ENCODE data around the gene SPATA22.
"Not testable (repeated sequence)": the region's sequence is repeated elsewhere in the genome, so short reads cannot be mapped to it uniquely, and the experiment has no call there.

SPATA22 gene

DNA sequence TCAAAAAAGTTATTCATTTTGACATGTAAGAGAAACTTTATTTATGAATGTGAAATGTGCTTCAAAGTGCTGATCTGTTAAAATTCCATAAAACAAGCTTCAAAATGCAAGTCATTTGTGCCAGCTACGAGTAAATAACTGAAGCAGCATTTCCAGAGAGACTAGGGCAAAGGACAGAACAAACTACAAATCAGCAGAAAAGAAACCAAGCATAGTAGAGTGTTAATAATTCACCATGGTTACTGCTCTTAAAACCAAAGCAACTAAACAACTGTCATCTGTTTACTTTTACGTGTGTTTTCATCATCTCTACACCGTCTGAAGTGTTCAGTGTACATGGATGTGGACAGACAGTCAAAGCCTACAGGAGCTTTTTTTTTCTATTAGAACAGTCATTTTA lies 2.6 kb upstream of the SPATA22 start:
- peak; percentile 8 for DNase-seq (ENCODE audit: low spot score)

DNA sequence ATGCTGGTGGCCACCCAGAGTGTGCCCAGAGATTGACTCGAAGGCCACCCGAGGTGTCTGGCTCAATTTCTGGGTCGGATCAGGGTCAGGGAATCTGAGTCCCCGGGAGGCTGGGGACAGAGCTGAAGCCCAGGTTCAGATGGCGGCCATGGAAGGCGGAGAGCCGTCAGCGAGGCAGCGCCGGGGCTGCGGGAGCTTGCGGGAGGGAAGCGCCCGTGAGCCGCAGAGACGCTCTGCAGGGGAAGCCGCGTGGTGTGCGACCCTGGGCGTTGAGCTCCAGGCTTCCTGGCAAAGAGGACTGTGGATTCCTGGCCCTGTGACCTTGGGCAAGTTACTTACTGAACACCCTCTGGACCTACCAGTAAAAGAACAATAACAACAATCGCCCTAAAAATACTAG lies 518 bp upstream of the SPATA22 start:
- DNase-seq (ENCODE audit: low spot score): no peak

DNA sequence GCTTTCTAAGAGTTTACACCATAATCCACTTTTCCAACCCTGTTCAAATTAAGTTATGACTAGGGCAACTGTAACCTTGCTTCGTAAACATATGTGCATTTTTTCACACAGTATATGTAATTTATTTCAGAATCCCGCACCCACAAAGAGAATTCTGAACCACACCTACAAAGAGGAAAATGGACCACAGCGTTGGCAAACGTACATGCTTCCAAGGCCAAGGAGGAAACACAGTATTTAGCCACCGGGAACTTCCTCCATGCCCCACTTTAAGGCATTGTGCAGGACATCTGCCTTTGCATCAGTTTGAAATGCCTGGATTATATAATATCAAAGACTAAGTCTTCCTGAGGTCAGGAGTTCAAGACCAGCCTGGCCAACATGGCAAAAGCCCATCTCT lies 2.1 kb downstream of the SPATA22 start:
- DNase-seq (ENCODE audit: low spot score): no peak

DNA sequence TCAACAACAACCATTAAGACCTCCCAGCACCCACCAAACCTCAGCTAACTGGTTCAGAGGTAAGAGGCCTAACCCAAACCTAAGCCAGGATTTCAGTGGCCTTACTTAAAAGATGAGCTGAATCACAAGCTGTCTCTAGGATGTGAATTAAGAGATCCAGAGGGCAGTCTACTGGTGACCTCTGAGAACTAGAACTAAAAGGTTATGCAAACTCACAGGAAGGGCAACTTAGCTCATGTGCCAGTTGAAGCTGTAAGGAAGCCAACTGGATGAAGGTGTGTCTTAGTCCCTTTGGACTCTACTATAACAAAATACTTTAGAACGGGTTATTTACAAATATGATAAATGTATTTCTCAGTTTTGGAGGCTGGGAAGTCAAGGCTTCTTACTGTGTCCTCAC lies 5.3 kb downstream of the SPATA22 start:
- not testable (repeated sequence) for DNase-seq (ENCODE audit: low spot score)

DNA sequence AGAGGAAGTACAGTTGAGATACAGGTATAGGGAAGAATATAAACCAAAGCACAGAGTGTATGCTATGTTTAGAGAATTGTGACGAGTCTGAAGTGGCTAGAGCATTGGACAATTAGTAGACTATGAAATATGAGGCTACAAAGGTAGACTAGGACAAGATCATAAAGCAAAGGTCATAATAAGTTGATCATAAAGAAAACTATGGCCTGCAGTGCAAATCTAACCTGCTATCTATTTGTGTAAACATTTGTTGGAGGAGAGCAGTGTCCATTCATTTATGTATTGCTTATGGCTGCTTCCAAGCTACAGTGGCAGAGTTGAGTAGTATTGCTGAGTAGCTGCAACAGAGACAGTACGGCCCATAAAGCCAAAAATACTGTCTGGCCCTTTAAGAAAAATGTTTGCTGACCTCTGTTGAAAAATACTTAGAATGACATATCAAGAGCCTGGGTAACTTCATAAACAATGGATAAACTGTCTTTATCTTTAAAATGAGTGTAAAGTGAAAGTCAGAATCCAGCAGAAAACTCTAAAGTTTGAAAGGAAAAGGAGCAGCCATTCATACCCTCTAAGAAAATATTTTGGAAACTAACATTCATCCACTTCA lies 23.5 kb downstream of the SPATA22 start:
- no peak for DNase-seq (ENCODE audit: low spot score)

DNA sequence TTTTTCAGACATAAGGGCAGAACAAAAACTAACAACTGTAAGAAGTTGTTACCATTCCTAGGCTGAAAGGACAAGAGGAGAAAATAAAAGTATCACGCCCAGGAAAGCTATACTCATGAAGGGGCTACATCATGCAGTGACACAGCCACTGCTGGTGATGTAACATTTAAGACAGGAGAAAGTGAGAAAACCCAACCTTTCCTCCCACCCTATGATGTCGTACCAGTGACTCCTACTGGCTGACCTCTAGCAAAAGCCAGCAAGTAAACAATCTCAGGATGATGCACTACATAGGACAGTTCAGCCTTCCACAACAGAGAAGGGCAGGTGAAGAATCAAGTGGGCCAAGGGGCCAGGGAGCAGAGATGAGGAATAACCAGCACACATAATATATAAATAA lies 24.0 kb downstream of the SPATA22 start:
- no peak for DNase-seq (ENCODE audit: low spot score)

DNA sequence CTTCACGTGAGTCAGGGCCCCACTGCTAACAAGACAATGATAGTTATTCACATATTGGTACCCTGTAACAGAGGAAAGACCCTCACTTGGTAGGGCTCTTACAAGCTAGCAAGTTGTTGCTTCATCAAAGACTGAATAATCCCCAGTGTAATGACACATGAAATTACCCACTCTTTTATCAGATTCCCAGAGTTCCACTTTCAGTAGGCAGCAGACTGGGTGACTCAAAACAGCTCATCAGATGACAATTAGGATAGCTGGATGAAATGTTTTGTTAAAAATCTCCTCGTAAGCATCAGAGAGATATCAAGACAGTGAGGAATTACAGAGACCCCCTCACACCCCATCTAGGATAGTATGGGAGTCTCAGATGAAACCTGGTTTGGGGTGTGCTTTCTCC lies 31.2 kb downstream of the SPATA22 start:
- DNase-seq (ENCODE audit: low spot score): no peak

DNA sequence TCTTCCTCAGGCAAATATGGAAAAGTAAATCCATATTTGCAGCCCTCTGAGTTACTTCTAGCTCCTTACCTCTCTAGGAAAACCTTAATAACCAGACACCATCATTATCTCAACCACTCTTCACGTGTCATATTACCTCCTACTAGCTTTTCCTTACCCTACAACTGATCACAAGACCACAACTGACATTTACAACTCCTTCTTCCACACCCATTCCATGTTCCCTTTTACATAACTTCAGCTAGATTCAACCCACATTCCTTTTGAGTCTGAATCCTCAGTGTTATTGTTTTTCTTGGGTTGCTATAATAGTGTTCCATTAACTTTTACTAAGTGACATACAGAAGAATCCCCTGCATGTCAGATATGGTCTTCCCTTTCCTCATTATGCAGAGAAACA lies 33.3 kb downstream of the SPATA22 start:
- no peak for DNase-seq (ENCODE audit: low spot score)

DNA sequence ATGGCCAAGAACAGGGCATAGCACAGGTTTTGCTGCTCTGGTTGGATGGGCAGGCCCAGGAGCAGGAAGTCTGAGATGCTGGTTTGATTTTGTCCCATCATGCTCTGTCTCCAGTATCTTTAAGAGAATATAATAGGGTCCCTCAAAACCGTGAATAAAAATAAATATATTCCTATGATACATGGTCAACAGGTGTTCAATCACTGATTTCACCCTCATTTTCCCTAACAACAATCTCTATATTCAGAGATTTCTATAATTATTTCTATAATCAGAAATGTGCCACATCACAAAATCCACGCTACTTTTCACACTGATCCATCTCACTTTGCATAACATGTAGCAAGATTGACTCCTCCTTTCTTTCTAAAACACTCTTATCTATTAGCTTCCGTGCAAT lies 37.9 kb downstream of the SPATA22 start, which contains the start of gene OR1E2:
OR1E2 (minus strand) TSS at position 101 of the 400 bp plus-strand sequence; CDS start at position 101, 0 bp downstream.
- no peak for DNase-seq (ENCODE audit: low spot score)

DNA sequence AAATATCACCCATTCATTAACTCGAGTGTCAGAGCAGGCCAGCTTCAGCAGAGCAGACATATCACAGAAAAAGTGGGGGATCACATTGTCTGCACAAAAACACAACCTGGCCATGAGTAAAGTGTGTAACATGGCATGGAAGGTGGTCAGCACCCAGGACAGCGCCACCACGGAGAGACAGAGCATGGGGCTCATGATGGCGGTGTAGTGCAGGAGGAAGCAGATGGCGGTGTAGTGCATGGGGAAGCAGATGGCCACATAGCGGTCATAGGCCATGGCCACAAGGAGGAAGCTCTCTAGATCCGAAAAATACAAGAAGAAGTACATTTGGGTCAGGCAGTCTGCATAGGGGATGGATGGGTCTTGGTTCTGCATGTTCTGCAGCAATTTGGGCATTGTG lies 38.4 kb downstream of the SPATA22 start:
- DNase-seq (ENCODE audit: low spot score): not testable (repeated sequence)

DNA sequence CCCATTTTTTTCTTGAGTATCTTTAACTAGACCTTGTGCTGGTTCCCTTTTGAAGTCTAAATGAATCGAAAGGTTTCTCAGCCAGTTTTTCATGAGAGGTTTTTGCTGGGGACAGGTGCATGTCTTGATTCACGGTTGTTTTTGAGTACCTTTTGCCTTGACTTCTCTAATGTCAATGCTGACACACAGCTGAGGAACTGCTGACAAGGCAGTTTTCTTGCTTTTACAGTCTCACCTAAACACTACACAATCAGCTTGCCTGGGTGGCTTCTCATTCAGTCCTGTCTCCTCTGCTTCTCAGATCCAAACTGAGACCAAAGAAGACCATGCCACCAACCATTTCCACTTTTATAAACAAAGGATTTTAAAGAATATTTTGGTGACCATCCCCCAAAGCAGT lies 53.4 kb downstream of the SPATA22 start:
- no peak for DNase-seq (ENCODE audit: low spot score)

DNA sequence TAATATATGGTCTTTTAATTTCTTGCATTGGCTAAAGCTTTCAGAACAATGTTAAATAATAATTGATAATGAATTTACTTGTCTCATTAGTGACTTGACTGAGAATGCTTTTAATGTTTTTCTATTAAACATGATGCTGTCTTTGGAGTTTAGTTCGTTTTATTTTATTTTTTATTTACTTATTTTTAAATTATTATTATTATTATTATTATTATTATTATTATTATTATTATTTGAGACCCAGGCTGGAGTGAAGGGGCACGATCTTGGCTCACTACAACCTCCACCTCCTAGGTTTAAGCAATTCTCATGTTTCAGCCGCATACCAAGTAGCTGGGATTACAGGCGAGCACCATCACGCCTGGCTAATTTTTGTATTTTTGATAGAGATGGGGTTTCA lies 56.0 kb downstream of the SPATA22 start:
- no peak for DNase-seq (ENCODE audit: low spot score)

DNA sequence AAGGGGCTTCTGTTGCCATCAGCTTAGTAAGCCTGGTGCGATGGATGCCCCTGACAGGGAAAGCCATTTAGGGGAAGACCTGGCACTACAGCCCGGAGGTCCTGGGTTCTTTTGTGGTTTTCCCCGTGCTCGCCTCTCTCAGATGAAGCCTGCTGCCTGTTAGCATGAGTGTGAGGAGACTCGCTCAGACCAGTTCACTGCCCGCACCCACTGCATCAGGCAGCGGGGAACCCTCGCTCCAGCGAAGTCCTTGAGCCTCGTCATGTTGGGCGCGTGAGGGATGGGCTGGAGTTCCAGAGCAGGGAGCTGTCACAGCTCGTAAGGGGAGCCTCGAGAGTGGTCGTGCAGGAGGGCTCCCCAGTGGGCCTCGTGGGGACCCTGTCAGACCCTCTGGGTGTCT lies 59.4 kb downstream of the SPATA22 start:
- not testable (repeated sequence) for DNase-seq (ENCODE audit: low spot score)

DNA sequence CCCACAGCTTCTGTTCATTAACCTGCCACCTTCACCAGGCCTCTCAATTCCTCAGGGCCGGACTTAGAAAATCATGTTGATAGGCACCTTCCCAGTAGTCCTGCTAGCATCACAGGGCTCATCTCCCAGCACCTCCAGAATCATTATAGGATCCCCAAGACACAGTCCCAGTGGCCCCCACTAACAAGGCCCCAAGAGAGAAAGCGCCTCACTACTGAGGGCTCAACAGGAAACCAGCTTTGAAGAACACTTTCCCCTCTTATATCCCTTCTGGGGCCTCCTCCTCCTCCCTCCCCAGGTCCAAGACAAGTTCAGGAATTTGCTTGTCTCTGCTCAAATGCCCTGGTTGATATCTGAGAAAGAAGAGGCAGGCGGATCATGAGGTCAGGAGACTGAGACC lies 60.5 kb downstream of the SPATA22 start, which contains the start of gene OR3A3:
OR3A3 (plus strand) TSS at position 301 of the 400 bp plus-strand sequence.
- DNase-seq (ENCODE audit: low spot score): no peak

DNA sequence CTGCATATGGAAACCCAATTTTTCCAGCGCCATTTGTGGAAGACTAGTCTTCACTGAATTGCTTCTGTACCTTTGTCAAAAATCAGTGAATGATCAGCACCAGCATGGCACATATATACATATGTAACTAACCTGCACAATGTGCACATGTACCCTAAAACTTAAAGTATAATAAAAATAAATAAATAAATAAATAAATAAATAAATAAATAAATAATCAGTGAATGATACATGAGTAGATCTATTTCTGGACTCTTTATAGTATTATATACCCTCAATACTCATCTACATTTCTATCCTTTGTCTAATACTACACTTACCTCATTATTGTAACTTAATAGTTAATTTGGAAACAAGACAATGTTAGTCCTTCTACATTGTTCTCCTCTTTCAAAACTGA lies 67.8 kb downstream of the SPATA22 start:
- DNase-seq (ENCODE audit: low spot score): not testable (repeated sequence)

DNA sequence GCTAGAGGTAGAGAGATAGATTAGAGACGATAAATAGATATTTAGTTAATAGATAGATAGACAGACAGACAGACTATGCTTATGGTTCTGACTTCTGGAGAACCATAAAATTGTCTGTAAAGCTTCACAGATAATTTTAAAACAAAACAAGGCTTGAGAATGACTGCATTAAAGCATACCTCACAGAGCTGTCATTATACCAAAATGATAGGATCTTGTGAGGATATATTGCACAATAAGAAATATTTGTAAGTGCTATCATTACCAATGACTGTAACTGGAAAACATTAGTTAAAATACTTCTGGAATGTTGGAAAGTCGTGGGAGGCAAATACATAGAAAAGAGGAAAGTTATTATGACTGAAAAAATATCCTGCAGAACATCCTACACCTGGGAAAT lies 69.8 kb downstream of the SPATA22 start:
- DNase-seq (ENCODE audit: low spot score): no peak

DNA sequence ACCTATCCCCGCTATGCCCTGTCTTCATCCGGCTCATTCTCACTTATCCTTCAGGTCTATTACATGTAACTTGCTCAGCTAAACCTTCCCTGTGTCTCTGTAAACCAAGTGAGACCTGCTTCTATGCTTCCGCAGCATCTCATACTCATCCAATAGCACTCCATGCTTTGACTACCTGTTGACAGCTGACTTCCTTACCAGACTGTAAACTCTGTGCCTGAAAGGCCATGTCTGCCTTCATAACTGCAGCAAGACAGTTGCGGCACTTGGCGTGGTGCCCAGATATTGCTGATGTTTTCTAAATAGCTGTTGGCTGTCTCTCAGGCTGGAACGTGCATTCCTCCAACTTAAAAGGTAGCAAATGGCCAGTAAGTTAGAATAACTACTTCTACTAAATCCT lies 71.6 kb downstream of the SPATA22 start:
- DNase-seq (ENCODE audit: low spot score): no peak

DNA sequence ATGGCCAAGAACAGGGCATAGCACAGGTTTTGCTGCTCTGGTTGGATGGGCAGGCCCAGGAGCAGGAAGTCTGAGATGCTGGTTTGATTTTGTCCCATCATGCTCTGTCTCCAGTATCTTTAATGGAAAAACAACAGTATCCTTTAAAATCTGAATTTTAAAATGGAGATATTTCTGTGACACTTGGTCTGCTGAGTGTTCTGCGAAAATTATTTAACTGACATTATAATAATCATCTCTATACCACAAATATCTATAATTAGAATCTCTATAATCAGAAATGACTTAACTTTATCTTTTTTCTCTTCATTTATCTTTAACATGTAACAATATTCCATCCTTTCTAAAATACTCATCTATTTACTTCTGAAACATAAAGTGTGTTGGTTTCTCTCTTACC lies 73.3 kb downstream of the SPATA22 start, which contains the start of gene OR1E1:
OR1E1 (minus strand) TSS at position 101 of the 400 bp plus-strand sequence; CDS start at position 101, 0 bp downstream.
- DNase-seq (ENCODE audit: low spot score): no peak

DNA sequence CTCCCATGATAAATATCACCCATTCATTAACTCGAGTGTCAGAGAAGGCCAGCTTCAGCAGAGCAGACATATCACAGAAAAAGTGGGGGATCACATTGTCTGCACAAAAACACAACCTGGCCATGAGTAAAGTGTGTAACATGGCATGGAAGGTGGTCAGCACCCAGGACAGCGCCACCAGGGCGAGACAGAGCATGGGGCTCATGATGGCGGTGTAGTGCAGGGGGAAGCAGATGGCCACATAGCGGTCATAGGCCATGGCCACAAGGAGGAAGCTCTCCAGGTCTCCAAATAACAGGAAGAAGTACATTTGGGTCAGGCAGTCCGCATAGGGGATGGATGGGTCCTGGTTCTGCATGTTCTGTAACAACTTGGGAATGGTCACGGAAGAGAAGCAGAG lies 73.8 kb downstream of the SPATA22 start:
- DNase-seq (ENCODE audit: low spot score): not testable (repeated sequence)

All from putamen (tissue), 1 donor.